ENCODE data around the gene ZNF628.

The ZNF628 gene

GRCh38 chr19:55502197-55502952, 26.0 kb downstream of the ZNF628 start:
- DNase-seq = no peak

GRCh38 chr19:55503157-55503501, 26.7 kb downstream of the ZNF628 start:
- no peak for DNase-seq

GRCh38 chr19:55503502-55504251, 27.3 kb downstream of the ZNF628 start:
- peak; percentile 53 for DNase-seq

- DNase-seq = no peak
Measured at GRCh38 chr19:55504252-55504603, 27.8 kb downstream of the ZNF628 start.

- no peak for DNase-seq
Measured at GRCh38 chr19:55504981-55505380, 28.6 kb downstream of the ZNF628 start.

- no peak for DNase-seq
Measured at GRCh38 chr19:55508120-55508519, 31.7 kb downstream of the ZNF628 start.

- peak; percentile 77 for DNase-seq
Measured at GRCh38 chr19:55516878-55517620, 40.6 kb downstream of the ZNF628 start.

GRCh38 chr19:55519451-55520311, 43.3 kb downstream of the ZNF628 start:
- DNase-seq = no peak

GRCh38 chr19:55520691-55521292, 44.4 kb downstream of the ZNF628 start:
- no peak for DNase-seq

- DNase-seq = no peak
Measured at GRCh38 chr19:55525289-55526101, 49.1 kb downstream of the ZNF628 start.

GRCh38 chr19:55526216-55527196, 50.1 kb downstream of the ZNF628 start:
- peak; percentile 70 for DNase-seq

- DNase-seq = no peak
Measured at GRCh38 chr19:55527197-55528029, 51.0 kb downstream of the ZNF628 start.

GRCh38 chr19:55528030-55528803, 51.8 kb downstream of the ZNF628 start:
- DNase-seq = peak; percentile 69

- DNase-seq = no peak
Measured at GRCh38 chr19:55529636-55530234, 53.3 kb downstream of the ZNF628 start.

- no peak for DNase-seq
Measured at GRCh38 chr19:55530996-55531395, 54.6 kb downstream of the ZNF628 start.

Data from NCI-H510A (cell line).